HG02610 (cell line): Measurements from ENCODE around the gene ACAP1.
A peak's percentile ranks its signal among the peaks of the same experiment; 100 is the strongest.

Experiments used
- ATAC-seq: cut with Tn5 transposase; IDR thresholded peaks from one replicate; pipeline ENCODE4 v1.9.1; 2021; ENCODE audit warnings: mild to moderate bottlenecking, moderate library complexity; ENCODE audit not compliant: unreplicated experiment

Gene ACAP1

GRCh38 chr17:7384489-7385081 lies 48.3 kb downstream of the ACAP1 start:
- no peak for ATAC-seq

GRCh38 chr17:7388856-7389255 lies 52.5 kb downstream of the ACAP1 start:
- no peak for ATAC-seq

DNA sequence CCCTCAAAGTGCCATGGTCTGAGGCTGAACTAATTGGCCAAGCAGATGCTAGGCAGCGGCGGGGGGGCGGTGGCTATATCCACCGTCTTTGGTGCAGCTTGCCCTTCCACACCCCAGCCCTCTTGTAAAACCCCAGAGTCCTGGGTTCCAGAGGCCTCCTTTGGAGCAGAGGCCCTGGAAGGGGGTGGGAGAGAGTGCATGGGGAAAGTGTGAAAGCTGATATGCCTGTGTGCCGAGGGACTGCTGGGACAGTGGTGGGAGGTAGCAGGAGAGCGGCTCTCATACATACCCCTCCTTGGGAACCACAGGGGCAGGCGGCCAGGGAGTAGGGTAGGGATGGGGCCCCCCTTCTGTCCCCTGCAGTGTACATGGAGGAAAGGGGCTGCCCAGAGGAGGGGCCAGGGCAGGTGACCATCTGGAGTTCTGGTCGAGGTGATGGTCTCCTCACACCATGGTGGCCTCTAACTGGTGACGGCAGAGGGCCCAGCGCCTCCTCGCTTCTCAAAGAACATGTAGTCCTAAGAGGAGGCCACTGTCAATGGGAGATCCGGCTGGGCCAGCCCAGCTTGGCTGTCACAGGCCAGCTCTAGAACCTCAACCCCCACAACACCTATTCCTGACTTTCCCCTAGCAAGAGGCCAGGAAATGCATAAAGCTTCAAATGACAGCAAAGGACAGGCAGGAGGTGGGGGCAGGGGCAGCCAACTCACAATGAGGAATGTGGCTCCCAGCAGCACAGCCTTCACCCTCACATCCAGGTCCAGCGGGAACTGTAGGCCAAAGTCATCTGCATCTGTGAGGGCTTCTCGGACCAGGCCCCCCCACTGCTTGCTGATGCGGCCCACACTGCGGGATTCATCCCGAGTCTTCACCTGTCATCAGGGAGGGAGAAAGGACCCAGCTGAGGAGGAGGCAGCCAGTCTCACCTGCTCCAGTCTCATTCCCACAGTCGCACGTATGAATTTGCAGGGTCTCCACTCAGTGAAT lies 53.9 kb downstream of the ACAP1 start:
- no peak for ATAC-seq

DNA sequence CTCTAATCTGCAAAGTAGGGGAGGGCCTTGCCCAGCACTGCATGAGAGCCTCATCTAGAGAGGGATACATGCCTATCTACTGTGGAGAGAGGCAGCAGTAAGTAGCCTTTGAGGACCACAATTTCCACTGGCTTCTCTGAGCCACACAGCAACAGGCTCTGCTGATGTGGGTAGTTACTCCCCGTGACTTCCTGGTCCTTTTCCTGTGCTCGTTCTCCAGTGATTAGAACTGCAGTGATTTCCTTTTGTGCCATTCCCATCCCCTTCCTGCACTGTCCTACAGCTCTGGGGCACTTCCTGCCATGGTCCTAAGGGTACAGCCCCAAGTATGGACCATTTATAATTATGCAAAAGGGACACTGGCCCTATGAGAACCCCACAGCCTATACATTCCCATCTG lies 55.0 kb downstream of the ACAP1 start:
- no peak for ATAC-seq

- no peak for ATAC-seq
These were observed 56.6 kb downstream of the ACAP1 start for GRCh38 chr17:7392696-7393612.

- ATAC-seq: peak; percentile 38
These were observed 57.5 kb downstream of the ACAP1 start for GRCh38 chr17:7393613-7394451.

DNA sequence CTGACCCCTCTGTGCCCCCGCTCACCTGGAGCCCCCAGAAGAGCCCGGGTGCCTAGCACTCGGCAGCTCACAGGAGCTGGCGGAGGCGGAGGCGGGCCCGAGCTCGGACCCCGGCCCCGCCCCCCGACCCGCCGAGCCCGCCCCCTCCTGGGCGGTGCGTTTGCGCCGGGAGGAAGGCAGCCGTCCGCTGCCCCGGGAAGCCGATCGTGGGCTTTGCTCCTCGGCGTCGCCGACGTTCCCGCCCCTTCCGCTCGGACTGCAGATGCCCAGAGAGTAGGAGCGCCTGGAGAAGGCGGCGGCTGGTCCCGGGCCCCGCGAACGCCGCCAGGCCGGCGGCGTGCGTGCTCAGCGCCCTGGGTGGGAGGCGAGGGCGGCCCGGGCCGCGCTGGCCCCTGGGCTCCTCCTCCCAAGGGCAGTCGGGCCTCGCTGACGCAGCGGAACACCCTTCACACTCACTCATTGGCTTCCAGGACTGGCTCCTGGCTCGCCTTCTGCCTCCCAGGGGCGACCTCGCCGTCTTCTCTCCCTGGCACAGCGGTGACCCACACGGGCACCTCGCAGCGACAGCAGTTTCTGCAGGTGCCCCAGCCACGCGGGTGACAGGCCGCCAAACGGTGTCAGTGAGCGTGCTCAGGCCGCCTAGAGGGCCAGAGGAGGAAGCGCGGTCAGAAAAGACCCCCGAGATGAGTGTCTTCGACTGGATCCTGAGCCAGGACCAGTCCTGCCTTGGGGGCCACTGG lies 58.3 kb downstream of the ACAP1 start, which contains the start of gene PLSCR3:
PLSCR3 (minus strand) TSS at position 74 of the 740 bp plus-strand sequence. CDS start 415 bp downstream, outside the sequence.
- ATAC-seq: peak; percentile 72

- ATAC-seq: no peak
These were observed 59.8 kb downstream of the ACAP1 start for GRCh38 chr17:7396147-7396546.

DNA sequence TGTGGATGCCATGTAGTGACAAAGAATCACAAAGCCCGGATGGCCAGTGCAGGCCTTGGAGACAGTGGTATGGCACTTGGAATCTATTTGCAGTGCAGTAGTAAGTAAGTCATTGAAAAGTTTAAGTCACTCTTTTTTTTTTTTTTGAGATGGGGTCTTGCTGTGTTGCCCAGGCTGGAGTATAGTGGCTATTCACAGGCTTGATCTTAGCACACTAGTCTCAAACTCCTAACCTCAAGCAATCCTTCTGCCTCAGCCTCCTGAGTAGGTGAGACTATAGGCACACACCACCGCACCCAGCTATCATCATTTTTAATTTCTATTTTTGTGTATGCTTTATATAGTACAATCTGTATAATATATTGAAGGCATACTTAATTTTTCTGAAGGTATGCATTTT lies 62.3 kb downstream of the ACAP1 start:
- ATAC-seq: no peak
